ENCODE measurements around the gene ADGRG3.

- no peak for TF ChIP-seq CTCF (IDR thresholded peaks at IDR 0.05; ENCODE audit: insufficient read depth, low read length)
- no peak for TF ChIP-seq REST (IDR thresholded peaks at IDR 0.05; ENCODE audit: insufficient replicate concordance, low read depth)
- no peak for TF ChIP-seq GABPA (IDR thresholded peaks at IDR 0.05; ENCODE audit: low read depth)
- no peak for TF ChIP-seq POLR2AphosphoS5 (IDR thresholded peaks at IDR 0.05; ENCODE audit: low read depth)
- TF ChIP-seq SPI1 (IDR thresholded peaks at IDR 0.05; ENCODE audit: borderline replicate concordance, low read depth), result no peak
These were observed 53.5 kb downstream of the ADGRG3 start for GRCh38 chr16:57721356-57722209.
